Measurements from ENCODE around the gene CDC42EP1. TPM values are rescaled to one million over a fixed set of nuclear protein-coding genes. Genes with fewer than 3 reads are reported as not detected.

CDC42EP1 gene
- polyA plus RNA-seq, 1 of the 3 experiments (the other 2 are of a cell fraction): 24.9 TPM

DNA sequence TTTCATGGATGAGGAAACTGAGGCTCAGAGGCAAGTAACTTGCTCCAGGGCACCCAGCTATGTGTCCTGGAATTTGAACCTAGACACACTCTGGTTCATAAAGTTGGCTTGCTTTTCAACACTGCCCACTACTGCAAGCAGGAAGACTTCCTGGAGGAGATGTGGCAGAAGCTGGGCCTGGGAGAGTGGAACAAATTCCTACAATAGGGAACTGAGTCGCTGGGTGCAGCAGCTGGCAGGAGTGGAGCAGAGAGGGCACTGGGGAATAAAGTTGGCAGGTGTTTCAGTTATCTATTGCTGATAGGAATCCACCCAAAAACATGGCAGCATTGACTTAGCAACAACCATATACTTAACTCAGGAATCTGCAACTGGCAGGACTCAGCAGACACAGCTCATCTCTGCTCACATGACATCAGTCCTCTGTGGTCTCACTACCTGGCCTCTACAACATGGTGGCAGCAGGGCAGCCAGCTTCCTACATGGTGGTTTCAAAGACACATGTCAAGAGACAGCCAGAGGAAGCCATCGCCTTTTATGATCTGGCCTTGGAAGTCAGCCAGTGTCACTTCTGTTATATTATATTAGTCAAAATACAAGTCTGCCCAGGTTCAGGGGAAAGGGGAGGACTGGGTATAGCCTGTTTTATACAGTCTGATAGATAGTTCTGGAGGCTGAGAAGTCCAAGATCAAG, 30.5 kb upstream of the CDC42EP1 start:
- peaks cover 2% of the 10 kb centered on the region for H3F3A ChIP-seq (replicated peaks; ENCODE audit: insufficient read depth)
- H3K4me2 ChIP-seq: no peak overlapping the region
- peak; percentile 20 for DNase-seq
- WGBS (ENCODE audit: low lambda C conversion rate): 60% methylated on average over 2 of the region's 2 CpGs
- peaks cover 3 to 10% of the 10 kb centered on the region in 2 experiments; a peak in 3 of 4 replicates for H3K4me1 ChIP-seq (ENCODE audit: control insufficient read depth in 1 of 2, insufficient read depth in 2 of 2, low read depth in 1 of 2, low read length in 1 of 2)
- POLR2A ChIA-PET: no interaction called here
- no peak overlapping the region for H2AFZ ChIP-seq (ENCODE audit: low read depth)
- no peaks in the 10 kb centered on the region for H4K20me1 ChIP-seq (ENCODE audit: insufficient read depth)
- H3K4me3 ChIP-seq (ENCODE audit: low read depth in 2 of 2, low read length in 1 of 2): no peak overlapping the region
- CTCF ChIA-PET: interaction anchor here (0.7 to 4.4 kb wide), 5 partner anchors 10 to 77 kb away, joined by 3 to 31 read pairs (median 13); no protein-coding TSS in a partner anchor
- H3K27me3 ChIP-seq (ENCODE audit: insufficient read depth): no peaks in the 10 kb centered on the region
- H3K27ac ChIP-seq (ENCODE audit: low read depth in 2 of 2, low read length in 1 of 2): no peak overlapping the region
- H3K9me3 ChIP-seq: no peaks in the 10 kb centered on the region
- no peak overlapping the region for H3K9ac ChIP-seq
- no peaks in the 10 kb centered on the region for H3K9me2 ChIP-seq
- no peaks in the 10 kb centered on the region for H3K79me2 ChIP-seq (ENCODE audit: insufficient read depth)
- TF ChIP-seq, protein P1, sequence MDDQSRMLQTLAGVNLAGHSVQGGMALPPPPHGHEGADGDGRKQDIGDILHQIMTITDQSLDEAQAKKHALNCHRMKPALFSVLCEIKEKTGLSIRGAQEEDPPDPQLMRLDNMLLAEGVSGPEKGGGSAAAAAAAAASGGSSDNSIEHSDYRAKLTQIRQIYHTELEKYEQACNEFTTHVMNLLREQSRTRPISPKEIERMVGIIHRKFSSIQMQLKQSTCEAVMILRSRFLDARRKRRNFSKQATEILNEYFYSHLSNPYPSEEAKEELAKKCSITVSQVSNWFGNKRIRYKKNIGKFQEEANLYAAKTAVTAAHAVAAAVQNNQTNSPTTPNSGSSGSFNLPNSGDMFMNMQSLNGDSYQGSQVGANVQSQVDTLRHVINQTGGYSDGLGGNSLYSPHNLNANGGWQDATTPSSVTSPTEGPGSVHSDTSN (IDR thresholded peaks at IDR 0.05): no peak
- TF ChIP-seq SMC3 (IDR thresholded peaks at IDR 0.05; ENCODE audit: low read depth, low read length): no peak
- no peak for TF ChIP-seq YY1 (IDR thresholded peaks at IDR 0.05; ENCODE audit: low read depth)
- no peak for TF ChIP-seq MXI1 (IDR thresholded peaks at IDR 0.05; ENCODE audit: low read depth, low read length)
- TF ChIP-seq NFIC (IDR thresholded peaks at IDR 0.05; ENCODE audit: borderline replicate concordance): no peak
- no peaks in the 10 kb centered on the region for H3K36me3 ChIP-seq (replicated peaks in 1 of 2; ENCODE audit: control insufficient read depth in 1 of 2, insufficient read depth in 2 of 2, low read length in 1 of 2)

DNA sequence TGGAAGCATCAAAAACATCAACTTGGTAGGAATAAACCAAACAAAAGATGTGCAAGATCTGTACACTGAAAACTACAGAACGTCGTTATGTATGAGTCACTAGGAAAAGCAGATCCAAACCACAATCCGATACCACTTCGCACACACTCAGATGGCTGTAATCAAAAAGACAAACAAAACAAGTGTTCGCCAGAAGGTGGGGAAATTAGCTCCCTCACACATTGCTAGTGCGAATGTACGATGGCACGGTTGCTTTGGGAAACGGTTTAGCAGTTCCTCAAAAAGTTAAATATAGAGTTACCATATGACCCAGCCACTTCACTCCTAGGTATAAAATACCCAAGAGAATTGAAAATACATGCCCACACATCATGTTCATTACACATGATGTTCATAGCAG, 26.3 kb upstream of the CDC42EP1 start:
- Histone ChIP-seq H3K36me3 (replicated peaks in 1 of 2; ENCODE audit: control insufficient read depth in 1 of 2, insufficient read depth in 2 of 2, low read length in 1 of 2) (no peaks in the 10 kb centered on the region), H3K9me3 (no peaks in the 10 kb centered on the region), H3K4me2 (peak overlapping the region; percentile 2; the same call in 1 of the 2 replicates), H4K20me1 (ENCODE audit: insufficient read depth) (no peaks in the 10 kb centered on the region), H3K79me2 (ENCODE audit: insufficient read depth) (no peaks in the 10 kb centered on the region), H3K27ac (ENCODE audit: low read depth in 2 of 2, low read length in 1 of 2) (peak overlapping the region in 1 of 2 experiments; percentile 13; a peak in 1 of 4 replicates), H3K27me3 (ENCODE audit: insufficient read depth) (no peaks in the 10 kb centered on the region), H3K9ac (no peak overlapping the region), H3K9me2 (no peaks in the 10 kb centered on the region), H3K4me3 (ENCODE audit: low read depth in 2 of 2, low read length in 1 of 2) (no peak overlapping the region), H2AFZ (ENCODE audit: low read depth) (no peak overlapping the region), H3K4me1 (ENCODE audit: control insufficient read depth in 1 of 2, insufficient read depth in 2 of 2, low read depth in 1 of 2, low read length in 1 of 2) (peaks cover 0 to 6% of the 10 kb centered on the region in 2 experiments; a peak in 2 of 4 replicates), H3F3A (replicated peaks; ENCODE audit: insufficient read depth) (no peaks in the 10 kb centered on the region)
- WGBS (ENCODE audit: low lambda C conversion rate): 47% methylated on average over 9 of the region's 9 CpGs
- no peak for DNase-seq
- CTCF ChIA-PET: interaction anchor here (0.9 to 2.2 kb wide), 4 partner anchors 28 to 59 kb away, joined by 3 to 12 read pairs (median 4); no protein-coding TSS in a partner anchor
- POLR2A ChIA-PET: no interaction called here
- no peak for TF ChIP-seq TEAD4 (IDR thresholded peaks at IDR 0.05; ENCODE audit: borderline replicate concordance, insufficient read depth)
- TF ChIP-seq CHD2 (IDR thresholded peaks at IDR 0.05; ENCODE audit: low read length, partially characterized antibody): no peak
- TF ChIP-seq, protein P2, sequence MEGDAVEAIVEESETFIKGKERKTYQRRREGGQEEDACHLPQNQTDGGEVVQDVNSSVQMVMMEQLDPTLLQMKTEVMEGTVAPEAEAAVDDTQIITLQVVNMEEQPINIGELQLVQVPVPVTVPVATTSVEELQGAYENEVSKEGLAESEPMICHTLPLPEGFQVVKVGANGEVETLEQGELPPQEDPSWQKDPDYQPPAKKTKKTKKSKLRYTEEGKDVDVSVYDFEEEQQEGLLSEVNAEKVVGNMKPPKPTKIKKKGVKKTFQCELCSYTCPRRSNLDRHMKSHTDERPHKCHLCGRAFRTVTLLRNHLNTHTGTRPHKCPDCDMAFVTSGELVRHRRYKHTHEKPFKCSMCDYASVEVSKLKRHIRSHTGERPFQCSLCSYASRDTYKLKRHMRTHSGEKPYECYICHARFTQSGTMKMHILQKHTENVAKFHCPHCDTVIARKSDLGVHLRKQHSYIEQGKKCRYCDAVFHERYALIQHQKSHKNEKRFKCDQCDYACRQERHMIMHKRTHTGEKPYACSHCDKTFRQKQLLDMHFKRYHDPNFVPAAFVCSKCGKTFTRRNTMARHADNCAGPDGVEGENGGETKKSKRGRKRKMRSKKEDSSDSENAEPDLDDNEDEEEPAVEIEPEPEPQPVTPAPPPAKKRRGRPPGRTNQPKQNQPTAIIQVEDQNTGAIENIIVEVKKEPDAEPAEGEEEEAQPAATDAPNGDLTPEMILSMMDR (IDR thresholded peaks at IDR 0.05): no peak
- no peak for TF ChIP-seq EP300 (IDR thresholded peaks at IDR 0.05; ENCODE audit: borderline replicate concordance in 1 of 2, low read depth in 1 of 2, low read length in 1 of 2)
- TF ChIP-seq RXRA (IDR thresholded peaks at IDR 0.05; ENCODE audit: borderline replicate concordance, low read depth): no peak
- TF ChIP-seq RAD21 (IDR thresholded peaks at IDR 0.05; ENCODE audit: low read length): no peak
- TF ChIP-seq TAF1 (IDR thresholded peaks at IDR 0.05; ENCODE audit: borderline replicate concordance, low read depth, low read length): no peak
- no peak for TF ChIP-seq YY1 (IDR thresholded peaks at IDR 0.05; ENCODE audit: low read depth)
- no peak for TF ChIP-seq SIN3A (IDR thresholded peaks at IDR 0.05; ENCODE audit: borderline replicate concordance, low read depth, low read length)
- TF ChIP-seq, protein P3, sequence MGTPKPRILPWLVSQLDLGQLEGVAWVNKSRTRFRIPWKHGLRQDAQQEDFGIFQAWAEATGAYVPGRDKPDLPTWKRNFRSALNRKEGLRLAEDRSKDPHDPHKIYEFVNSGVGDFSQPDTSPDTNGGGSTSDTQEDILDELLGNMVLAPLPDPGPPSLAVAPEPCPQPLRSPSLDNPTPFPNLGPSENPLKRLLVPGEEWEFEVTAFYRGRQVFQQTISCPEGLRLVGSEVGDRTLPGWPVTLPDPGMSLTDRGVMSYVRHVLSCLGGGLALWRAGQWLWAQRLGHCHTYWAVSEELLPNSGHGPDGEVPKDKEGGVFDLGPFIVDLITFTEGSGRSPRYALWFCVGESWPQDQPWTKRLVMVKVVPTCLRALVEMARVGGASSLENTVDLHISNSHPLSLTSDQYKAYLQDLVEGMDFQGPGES (IDR thresholded peaks at IDR 0.05; ENCODE audit: low read depth, low read length): no peak
- no peak for TF ChIP-seq NRF1 (IDR thresholded peaks at IDR 0.05; ENCODE audit: low read depth, low read length)
- TF ChIP-seq, protein P4, sequence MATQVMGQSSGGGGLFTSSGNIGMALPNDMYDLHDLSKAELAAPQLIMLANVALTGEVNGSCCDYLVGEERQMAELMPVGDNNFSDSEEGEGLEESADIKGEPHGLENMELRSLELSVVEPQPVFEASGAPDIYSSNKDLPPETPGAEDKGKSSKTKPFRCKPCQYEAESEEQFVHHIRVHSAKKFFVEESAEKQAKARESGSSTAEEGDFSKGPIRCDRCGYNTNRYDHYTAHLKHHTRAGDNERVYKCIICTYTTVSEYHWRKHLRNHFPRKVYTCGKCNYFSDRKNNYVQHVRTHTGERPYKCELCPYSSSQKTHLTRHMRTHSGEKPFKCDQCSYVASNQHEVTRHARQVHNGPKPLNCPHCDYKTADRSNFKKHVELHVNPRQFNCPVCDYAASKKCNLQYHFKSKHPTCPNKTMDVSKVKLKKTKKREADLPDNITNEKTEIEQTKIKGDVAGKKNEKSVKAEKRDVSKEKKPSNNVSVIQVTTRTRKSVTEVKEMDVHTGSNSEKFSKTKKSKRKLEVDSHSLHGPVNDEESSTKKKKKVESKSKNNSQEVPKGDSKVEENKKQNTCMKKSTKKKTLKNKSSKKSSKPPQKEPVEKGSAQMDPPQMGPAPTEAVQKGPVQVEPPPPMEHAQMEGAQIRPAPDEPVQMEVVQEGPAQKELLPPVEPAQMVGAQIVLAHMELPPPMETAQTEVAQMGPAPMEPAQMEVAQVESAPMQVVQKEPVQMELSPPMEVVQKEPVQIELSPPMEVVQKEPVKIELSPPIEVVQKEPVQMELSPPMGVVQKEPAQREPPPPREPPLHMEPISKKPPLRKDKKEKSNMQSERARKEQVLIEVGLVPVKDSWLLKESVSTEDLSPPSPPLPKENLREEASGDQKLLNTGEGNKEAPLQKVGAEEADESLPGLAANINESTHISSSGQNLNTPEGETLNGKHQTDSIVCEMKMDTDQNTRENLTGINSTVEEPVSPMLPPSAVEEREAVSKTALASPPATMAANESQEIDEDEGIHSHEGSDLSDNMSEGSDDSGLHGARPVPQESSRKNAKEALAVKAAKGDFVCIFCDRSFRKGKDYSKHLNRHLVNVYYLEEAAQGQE (IDR thresholded peaks at IDR 0.05; ENCODE audit: low read depth, low read length): no peak
- peak; percentile 69 for TF ChIP-seq TCF12 (IDR thresholded peaks at IDR 0.05)

Measured in SK-N-SH (cell line).